ENCODE measurements around the gene VTI1A. TPM values are rescaled to one million over a fixed set of nuclear protein-coding genes. Genes with fewer than 3 reads are reported as not detected.

Gene VTI1A
- polyA plus RNA-seq, 1 of the 3 experiments (the other 2 are of a cell fraction) = 8.3 TPM

DNA sequence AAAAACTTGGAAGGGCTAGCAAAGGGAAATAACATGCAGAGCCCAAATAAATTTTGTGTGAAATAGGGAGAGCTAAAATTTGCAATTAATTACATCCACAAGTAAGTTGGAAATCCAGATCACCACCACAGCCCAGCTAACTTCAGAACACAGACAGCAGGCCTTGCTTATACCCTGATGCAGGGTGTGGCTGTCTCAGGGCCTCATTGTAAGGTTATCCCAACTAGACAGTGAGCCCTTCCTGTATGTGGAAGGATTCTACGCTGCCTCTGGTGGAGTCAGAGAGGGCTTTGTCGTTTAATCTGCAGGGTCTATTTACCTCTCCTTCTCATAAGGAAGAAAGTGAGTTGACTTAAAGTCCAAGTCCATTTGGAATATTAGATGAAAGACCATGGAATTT, 322.1 kb downstream of the VTI1A start:
- H3K27ac ChIP-seq (ENCODE audit: low read depth in 2 of 2, low read length in 1 of 2) = no peak overlapping the region
- WGBS (ENCODE audit: low lambda C conversion rate) = 83% methylated on average over 2 of the region's 2 CpGs
- DNase-seq = no peak

GRCh38 chr10:112769611-112770370, 322.8 kb downstream of the VTI1A start:
- H3K9ac ChIP-seq = no peak overlapping the region
- no peak overlapping the region for H2AFZ ChIP-seq (ENCODE audit: low read depth)
- H3K79me2 ChIP-seq (ENCODE audit: insufficient read depth) = no peaks in the 10 kb centered on the region
- H3K27me3 ChIP-seq (ENCODE audit: insufficient read depth) = no peaks in the 10 kb centered on the region
- no peak overlapping the region for H3K4me3 ChIP-seq (ENCODE audit: low read depth in 2 of 2, low read length in 1 of 2)
- no peak for TF ChIP-seq GABPA (IDR thresholded peaks at IDR 0.05; ENCODE audit: low read depth)
- H4K20me1 ChIP-seq (ENCODE audit: insufficient read depth) = no peaks in the 10 kb centered on the region
- H3K9me3 ChIP-seq = no peaks in the 10 kb centered on the region
- H3K4me2 ChIP-seq = no peak overlapping the region
- WGBS (ENCODE audit: low lambda C conversion rate) = 91% methylated on average over 6 of the region's 6 CpGs
- no peak overlapping the region for H3K27ac ChIP-seq (ENCODE audit: low read depth in 2 of 2, low read length in 1 of 2)
- no peaks in the 10 kb centered on the region for H3K36me3 ChIP-seq (replicated peaks in 1 of 2; ENCODE audit: control insufficient read depth in 1 of 2, insufficient read depth in 2 of 2, low read length in 1 of 2)
- DNase-seq = no peak
- H3F3A ChIP-seq (replicated peaks; ENCODE audit: insufficient read depth) = no peaks in the 10 kb centered on the region
- peaks cover 0 to 5% of the 10 kb centered on the region in 2 experiments; a peak in 1 of 4 replicates for H3K4me1 ChIP-seq (ENCODE audit: control insufficient read depth in 1 of 2, insufficient read depth in 2 of 2, low read depth in 1 of 2, low read length in 1 of 2)
- H3K9me2 ChIP-seq = no peaks in the 10 kb centered on the region
- ChIA-PET CTCF (no interaction called here), POLR2A (no interaction called here)

More for the DNA sequence above, 322.1 kb downstream of the VTI1A start:
- no peak overlapping the region for H3K4me3 ChIP-seq (ENCODE audit: low read depth in 2 of 2, low read length in 1 of 2)
- no peaks in the 10 kb centered on the region for H3K27me3 ChIP-seq (ENCODE audit: insufficient read depth)
- H3F3A ChIP-seq (replicated peaks; ENCODE audit: insufficient read depth) = no peaks in the 10 kb centered on the region
- no peaks in the 10 kb centered on the region for H3K79me2 ChIP-seq (ENCODE audit: insufficient read depth)
- H4K20me1 ChIP-seq (ENCODE audit: insufficient read depth) = no peaks in the 10 kb centered on the region
- no peaks in the 10 kb centered on the region for H3K9me2 ChIP-seq
- no peak overlapping the region for H2AFZ ChIP-seq (ENCODE audit: low read depth)
- peaks cover 0 to under 1% of the 10 kb centered on the region in 2 experiments; a peak in 1 of 4 replicates for H3K4me1 ChIP-seq (ENCODE audit: control insufficient read depth in 1 of 2, insufficient read depth in 2 of 2, low read depth in 1 of 2, low read length in 1 of 2)
- ChIA-PET POLR2A (no interaction called here), CTCF (no interaction called here)
- H3K9ac ChIP-seq = no peak overlapping the region
- no peaks in the 10 kb centered on the region for H3K9me3 ChIP-seq
- no peaks in the 10 kb centered on the region for H3K36me3 ChIP-seq (replicated peaks in 1 of 2; ENCODE audit: control insufficient read depth in 1 of 2, insufficient read depth in 2 of 2, low read length in 1 of 2)
- no peak for TF ChIP-seq USF1 (IDR thresholded peaks at IDR 0.05; ENCODE audit: borderline replicate concordance, low read depth)
- no peak overlapping the region for H3K4me2 ChIP-seq

- no peaks in the 10 kb centered on the region for H3K27me3 ChIP-seq (ENCODE audit: insufficient read depth)
- H3K27ac ChIP-seq (ENCODE audit: low read depth in 2 of 2, low read length in 1 of 2) = no peak overlapping the region
- H3K79me2 ChIP-seq (ENCODE audit: insufficient read depth) = no peaks in the 10 kb centered on the region
- no peak overlapping the region for H3K4me2 ChIP-seq
- H3K36me3 ChIP-seq (replicated peaks in 1 of 2; ENCODE audit: control insufficient read depth in 1 of 2, insufficient read depth in 2 of 2, low read length in 1 of 2) = no peaks in the 10 kb centered on the region
- CTCF ChIA-PET = interaction anchor here (1.1 kb wide), 1 partner anchor 11 kb away, joined by 3 read pairs; no protein-coding TSS in a partner anchor
- no peaks in the 10 kb centered on the region for H3K9me2 ChIP-seq
- DNase-seq = no peak
- H3K4me3 ChIP-seq (ENCODE audit: low read depth in 2 of 2, low read length in 1 of 2) = no peak overlapping the region
- no peak overlapping the region for H3K9ac ChIP-seq
- 79% methylated on average over 3 of the region's 3 CpGs for WGBS (ENCODE audit: low lambda C conversion rate)
- H3K9me3 ChIP-seq = no peaks in the 10 kb centered on the region
- peaks cover 0 to 22% of the 10 kb centered on the region in 2 experiments; a peak in 2 of 4 replicates for H3K4me1 ChIP-seq (ENCODE audit: control insufficient read depth in 1 of 2, insufficient read depth in 2 of 2, low read depth in 1 of 2, low read length in 1 of 2)
- H3F3A ChIP-seq (replicated peaks; ENCODE audit: insufficient read depth) = no peaks in the 10 kb centered on the region
- H2AFZ ChIP-seq (ENCODE audit: low read depth) = no peak overlapping the region
- POLR2A ChIA-PET = no interaction called here
- no peaks in the 10 kb centered on the region for H4K20me1 ChIP-seq (ENCODE audit: insufficient read depth)
- TF ChIP-seq FOXJ3 (CRISPR knock-in tag; IDR thresholded peaks at IDR 0.05) = no peak
- TF ChIP-seq FOSL2 (IDR thresholded peaks at IDR 0.05; ENCODE audit: borderline replicate concordance, low read depth) = no peak
- no peak for TF ChIP-seq POLR2AphosphoS5 (IDR thresholded peaks at IDR 0.05; ENCODE audit: low read depth, low read length)
- no peak for TF ChIP-seq RCOR1 (IDR thresholded peaks at IDR 0.05; ENCODE audit: low read length)
- TF ChIP-seq NFIC (IDR thresholded peaks at IDR 0.05; ENCODE audit: borderline replicate concordance) = no peak
- no peak for TF ChIP-seq REST (IDR thresholded peaks at IDR 0.05; ENCODE audit: low read depth, low read length)
- TF ChIP-seq MAX (IDR thresholded peaks at IDR 0.05; ENCODE audit: low read depth) = no peak
- TF ChIP-seq RFX5 (IDR thresholded peaks at IDR 0.05; ENCODE audit: low read length) = no peak
- no peak for TF ChIP-seq FOXM1 (IDR thresholded peaks at IDR 0.05; ENCODE audit: low read depth)
- TF ChIP-seq CTCF (IDR thresholded peaks at IDR 0.05) = no peak
- no peak for TF ChIP-seq GABPA (IDR thresholded peaks at IDR 0.05; ENCODE audit: low read depth)
- TF ChIP-seq, protein P1, sequence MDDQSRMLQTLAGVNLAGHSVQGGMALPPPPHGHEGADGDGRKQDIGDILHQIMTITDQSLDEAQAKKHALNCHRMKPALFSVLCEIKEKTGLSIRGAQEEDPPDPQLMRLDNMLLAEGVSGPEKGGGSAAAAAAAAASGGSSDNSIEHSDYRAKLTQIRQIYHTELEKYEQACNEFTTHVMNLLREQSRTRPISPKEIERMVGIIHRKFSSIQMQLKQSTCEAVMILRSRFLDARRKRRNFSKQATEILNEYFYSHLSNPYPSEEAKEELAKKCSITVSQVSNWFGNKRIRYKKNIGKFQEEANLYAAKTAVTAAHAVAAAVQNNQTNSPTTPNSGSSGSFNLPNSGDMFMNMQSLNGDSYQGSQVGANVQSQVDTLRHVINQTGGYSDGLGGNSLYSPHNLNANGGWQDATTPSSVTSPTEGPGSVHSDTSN (IDR thresholded peaks at IDR 0.05) = no peak
Measured at GRCh38 chr10:112771733-112772132, 324.7 kb downstream of the VTI1A start.
